Fibroblast of skin of left biceps (primary cell): ENCODE data around the gene CSTPP1.
"Not testable (repeated sequence)": the region's sequence is repeated elsewhere in the genome, so short reads cannot be mapped to it uniquely, and the experiment has no call there.

ENCODE experiments used
- DNase-seq, 2 experiments: peaks; one replicate each; pipeline ENCODE4 v3.0.0-alpha.2; 2013; ENCODE audit warnings: low read depth in 2 of 2

Gene CSTPP1

DNA sequence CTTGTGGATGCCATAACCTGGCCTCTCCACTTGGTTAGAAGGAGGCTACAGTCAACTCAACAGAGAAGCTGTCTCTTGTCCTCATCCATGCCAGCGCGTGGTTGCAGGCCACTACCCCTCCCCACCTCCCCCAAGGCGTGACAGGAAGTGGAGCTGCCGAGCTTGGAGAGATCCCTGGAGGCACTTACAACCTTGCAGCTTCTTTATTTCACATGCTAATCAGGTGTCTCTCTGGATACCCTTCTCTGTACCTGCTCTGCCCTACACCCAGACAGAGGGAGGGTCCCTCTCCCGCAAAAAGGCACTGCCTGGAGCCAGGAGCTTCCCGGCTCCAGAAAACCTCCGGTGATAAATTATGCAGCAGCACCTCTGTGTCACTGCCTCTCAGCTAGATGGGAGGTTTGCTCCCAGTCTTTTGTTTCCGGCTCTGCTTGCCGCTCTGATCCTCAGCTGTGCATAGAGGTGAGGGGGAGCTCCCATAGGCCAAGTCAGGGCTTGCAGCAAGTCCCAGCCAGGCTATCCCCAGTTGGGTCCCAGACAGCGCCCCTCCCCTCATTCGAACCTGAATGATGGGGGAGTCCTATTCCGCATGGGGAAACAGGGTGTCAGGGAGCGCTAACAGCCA lies 23.9 kb upstream of the CSTPP1 start:
- DNase-seq: no peak

DNA sequence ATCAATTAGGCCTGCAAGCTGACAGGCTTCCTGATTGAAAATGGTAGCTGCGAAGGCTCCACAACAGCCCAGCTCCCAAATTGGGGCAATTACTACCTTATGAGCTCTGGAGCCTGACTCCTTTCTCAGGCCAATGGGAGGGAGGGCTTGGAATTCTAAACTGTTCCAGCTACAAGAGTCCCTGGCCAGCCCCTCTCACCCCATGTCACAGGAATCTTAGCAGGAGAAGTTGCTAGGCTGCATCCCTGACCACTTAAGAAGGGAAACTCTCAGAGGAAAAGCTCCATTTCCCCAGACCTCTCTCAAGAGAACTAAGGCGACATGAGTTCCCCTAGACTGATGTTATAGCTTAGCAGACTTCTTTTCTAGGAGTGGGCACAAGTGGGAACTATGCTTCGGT lies 23.1 kb upstream of the CSTPP1 start:
- DNase-seq: no peak

DNA sequence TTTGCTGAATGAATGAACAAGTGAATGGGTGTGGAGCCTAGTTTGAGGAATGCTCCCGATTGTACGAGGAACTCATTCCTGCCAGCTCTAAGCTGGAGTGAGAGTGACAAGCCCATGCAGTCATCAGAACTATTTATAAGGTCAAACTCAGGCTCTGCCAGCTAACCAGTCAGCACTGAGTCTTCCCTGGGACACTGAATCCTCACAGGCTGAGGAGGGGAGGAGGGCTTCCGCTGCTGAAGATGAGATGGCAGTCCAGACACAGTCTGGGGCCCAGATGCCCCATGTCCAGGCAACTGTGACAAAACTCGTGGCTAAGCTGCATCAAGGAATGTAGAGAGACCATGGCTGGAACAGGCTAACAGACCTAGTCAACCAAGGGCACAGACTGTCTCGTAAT lies 22.2 kb upstream of the CSTPP1 start:
- no peak for DNase-seq

DNA sequence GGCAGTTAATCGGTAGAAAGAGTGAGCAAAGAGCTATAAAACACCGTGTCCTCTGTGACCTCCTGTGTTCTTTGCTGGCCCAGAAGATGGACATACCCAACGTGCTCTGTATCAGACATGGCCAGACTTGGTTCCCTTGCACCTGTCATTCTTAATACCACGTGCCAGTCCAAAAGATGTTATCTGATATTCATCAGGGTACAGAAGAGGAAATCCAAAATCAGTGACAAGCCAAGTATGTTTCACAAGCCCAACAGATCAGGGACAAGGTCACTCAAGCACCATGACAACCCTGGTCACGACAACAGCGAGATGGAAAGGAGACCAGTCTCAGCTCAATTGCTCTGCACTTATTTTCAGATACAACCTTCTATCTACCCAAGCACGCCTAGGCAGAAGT lies 21.7 kb upstream of the CSTPP1 start:
- DNase-seq: no peak

DNA sequence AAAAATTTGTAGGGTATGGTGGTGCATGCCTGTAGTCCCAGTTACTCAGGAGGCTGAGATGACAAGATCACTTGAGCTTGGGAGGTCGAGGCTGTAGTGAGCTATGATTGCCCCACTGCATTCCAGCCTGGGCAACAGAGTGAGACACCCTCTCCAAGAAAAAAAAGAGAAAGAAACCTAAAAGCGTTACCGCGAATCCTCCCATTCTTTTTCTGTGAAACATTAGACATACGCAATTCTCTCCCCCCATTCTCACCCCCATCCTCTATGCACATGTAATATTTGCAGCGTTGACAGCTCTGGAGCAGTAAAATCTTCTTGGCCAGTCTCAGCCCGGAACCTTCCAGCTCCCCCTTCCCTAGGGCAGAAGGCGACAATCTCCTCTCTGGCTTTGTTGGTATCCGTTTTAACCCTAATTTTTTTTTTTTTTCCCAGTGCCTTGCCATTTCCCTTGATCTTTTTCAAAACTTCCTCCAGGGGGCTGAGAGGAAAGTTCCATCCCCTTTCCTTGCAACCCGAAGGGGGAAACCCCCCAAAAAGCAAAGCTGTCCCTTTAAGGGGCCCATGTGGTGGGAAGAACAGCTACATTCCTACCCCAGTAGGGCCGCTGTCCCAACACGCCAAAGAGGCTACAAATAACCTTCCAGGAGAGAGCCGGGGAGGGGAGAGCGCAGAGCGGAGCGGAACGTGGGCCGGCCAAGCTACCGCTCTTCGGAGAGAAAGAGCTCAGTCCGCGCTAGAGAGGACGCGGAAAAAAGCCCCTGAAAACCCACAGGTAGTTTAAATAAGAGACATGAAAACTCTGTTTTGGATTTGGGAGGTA lies 20.1 kb upstream of the CSTPP1 start:
- DNase-seq: peak; percentile 59 to 68

DNA sequence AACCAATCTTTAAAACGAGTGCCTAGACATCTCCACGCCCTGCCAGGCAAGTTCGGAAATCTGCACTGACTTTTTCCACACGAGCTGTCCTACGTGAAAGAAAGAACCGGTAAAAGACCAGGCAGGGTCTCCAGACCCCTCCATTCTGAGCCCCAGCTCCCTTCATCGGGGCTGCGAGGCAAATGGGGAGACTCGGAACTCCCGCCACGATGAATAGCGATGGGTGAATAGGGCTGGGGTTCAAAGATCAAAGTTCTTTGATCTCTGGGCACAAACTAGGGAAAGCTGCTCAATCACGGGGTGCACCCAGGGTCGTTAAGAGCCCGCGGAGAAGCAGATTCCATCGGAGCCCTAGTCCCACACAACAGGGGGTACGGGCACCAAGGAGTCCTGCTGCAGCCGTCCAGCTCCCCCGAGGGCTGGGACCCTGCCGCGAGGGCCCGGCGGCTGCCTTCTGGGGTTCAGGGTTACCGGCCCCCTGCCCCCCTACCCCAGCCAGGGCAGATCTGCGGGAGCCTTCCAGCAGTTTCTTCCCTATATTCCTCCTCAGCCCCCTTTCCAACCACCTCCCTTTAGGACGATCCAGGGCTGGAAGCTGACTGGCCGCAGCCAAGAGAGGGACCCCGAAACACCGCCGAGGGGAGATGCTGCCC lies 19.3 kb upstream of the CSTPP1 start:
- DNase-seq: no peak

DNA sequence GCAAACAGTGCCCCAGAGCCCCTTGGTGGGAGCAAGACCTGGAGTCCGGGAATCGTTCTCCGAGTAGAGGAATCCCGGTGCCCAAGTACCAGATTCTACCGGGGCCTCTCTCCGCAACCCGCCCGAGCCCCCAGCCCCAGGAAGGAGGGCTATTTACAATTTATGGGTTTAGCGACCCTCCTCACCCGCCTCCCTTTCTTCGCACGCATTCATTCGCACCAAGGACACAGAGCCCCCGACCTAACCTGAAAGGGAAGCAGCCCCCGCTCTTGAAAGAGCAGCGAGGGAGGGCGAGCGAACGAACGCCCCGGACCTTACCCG lies 18.8 kb upstream of the CSTPP1 start:
- no peak for DNase-seq

DNA sequence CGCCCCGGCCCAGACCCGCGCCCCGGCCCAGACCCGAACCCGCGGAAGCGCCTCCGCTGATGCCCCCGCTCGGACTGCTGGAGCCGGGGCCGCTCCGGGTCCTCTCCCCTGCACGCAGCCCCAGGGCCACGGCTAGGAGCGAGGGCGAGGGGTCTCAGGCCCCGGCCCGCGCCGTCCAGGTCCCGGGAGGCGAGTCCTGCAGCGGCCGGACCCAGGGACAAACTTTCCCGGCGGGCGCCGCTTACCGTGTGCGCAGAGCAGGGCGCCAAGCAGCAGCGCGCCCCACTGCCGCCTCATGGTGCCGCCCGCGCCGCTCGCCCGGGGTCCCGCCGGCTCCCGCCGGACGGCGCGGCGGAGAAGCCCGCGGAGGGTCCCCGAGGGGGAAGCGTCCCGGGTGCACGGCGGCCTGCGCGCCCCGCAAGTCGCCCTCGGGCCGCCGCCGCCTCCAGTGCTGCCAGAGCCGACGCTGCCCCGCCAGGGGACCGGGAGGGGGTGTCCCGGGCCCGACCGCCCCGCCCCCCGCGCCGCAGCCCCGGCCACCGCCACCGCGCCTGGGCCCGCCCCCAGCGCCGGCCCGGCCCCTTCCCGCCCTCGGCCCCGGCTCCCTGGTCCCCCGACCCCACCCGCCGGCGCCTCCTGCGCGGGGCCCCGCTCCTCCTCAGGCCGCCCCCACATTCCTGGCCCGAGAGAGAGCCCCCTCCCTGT lies 18.3 kb upstream of the CSTPP1 start, which contains the start of gene LRP4:
Gene LRP4, minus strand, starts transcription at position 468 of the 705 bp plus-strand sequence. Its CDS starts 171 bp downstream, at position 297.
- DNase-seq: no peak

DNA sequence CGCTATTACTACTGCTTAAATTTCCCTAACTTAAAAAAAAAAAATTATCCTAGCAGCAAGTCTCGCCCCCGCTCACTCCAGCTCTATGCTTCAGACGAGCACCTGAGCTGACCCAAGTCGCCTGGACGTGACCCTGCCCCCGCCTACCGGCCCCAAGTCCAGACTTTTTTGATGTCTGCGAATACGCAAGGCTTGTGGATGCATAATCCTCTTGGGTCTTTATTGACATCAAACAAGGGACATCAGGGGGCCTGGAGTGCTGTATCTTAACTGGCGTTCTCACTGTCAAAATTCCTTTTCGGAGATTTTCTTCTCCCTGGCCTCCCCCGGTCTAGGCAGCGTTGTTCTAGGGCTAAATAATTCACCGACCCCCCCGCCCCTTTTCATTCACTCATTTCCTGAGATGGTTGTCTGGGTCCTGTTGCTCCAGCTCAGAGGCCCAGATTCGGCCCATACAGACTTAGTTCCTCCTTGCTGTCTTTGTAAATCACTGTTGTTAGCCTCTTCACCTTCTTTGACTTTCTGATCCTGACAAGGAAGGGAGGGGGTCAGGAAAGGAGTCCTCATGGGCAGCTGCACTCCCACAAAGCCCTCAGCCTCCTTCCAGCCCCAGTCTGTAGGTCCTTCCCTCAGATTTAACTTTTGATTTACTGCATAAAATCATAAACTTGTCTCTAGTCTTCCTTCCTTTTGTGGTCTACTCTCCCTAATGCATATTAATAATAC lies 17.6 kb upstream of the CSTPP1 start:
- DNase-seq: no peak

DNA sequence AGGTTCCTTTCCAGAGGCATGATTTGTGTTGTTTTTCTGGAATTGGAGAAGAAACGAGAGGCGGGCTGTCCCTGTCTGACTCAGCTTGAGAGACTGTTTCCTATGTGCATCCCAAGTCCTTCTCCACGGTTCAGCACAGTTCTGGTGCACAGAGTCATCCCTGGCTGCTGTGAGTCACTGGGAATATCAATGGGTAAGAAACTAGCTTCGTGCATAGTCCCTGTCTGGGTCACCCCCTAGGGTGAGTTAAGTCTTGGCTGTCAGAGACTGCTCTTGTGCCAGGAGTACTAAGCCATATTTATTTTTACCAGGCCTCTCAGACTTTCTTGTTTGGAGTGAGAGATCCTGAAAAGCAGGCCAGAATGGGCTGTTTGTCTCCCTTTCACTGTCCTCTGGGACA lies 15.8 kb upstream of the CSTPP1 start:
- peak; percentile 90 to 91 for DNase-seq

- DNase-seq: not testable (repeated sequence)
These were observed 8.6 kb upstream of the CSTPP1 start for GRCh38 chr11:46927928-46928327.

GRCh38 chr11:46928701-46929100 lies 7.9 kb upstream of the CSTPP1 start:
- not testable (repeated sequence) for DNase-seq

GRCh38 chr11:46930089-46930488 lies 6.5 kb upstream of the CSTPP1 start:
- no peak for DNase-seq

DNA sequence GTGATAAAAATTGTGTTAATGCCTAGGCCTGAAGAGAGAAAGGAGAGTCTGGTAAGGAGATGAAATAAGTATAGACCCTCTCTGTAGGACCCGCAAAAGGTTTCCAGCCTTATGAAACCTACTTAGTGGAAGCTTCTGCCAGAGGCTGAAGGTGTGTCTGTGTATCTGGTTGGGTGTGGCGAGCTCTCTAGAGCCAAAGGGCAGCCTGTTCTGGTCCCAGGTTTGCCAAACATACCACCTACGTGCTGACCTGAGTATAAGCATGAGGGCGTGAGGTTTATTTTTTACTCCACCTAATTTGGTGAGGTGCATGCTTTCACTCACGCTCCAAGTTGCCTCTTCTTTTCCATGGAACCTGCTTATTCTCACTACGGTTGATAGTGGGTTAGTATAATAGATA lies 5.6 kb downstream of the CSTPP1 start:
- no peak for DNase-seq

DNA sequence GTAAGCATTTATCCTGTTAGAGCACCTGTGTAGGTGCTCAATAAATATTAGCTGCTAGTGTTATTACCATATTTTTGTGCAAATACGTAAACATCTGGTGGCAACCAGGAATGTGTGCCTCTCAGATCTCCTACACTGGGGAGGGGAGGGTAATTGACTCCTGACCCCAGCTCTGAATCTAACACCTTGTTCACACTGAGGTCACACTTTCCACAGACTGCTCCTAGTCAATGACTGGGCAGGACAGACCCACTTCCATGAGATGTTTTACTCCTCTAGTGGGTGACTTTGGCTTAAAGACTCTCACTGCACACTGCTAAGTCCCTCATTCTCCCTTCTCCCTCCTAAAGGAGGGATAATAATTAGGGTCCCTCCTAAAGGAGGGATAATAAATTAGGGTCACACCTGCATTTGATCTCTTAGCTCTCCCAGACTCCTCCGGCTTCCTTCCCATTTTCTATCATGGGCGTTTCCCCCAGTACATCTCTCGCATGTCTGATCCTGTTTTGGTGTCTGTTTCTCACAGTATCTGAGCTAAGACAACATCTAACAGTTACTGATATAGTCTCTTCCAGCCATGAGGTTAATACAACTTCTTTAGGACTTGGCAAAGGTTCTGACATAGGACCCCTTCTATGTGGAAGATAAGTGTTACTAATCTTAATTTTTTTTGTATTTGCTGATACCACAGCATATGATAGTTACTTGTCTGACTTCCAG lies 8.0 kb downstream of the CSTPP1 start:
- DNase-seq: no peak

- no peak for DNase-seq
These were observed 11.0 kb downstream of the CSTPP1 start for GRCh38 chr11:46947399-46948077.

- peak in 1 of 2 experiments; percentile 21 for DNase-seq
These were observed 12.0 kb downstream of the CSTPP1 start for GRCh38 chr11:46948378-46949131.

- no peak for DNase-seq
These were observed 12.7 kb downstream of the CSTPP1 start for GRCh38 chr11:46949297-46949696.

GRCh38 chr11:46951864-46952263 lies 15.3 kb downstream of the CSTPP1 start:
- DNase-seq: no peak

DNA sequence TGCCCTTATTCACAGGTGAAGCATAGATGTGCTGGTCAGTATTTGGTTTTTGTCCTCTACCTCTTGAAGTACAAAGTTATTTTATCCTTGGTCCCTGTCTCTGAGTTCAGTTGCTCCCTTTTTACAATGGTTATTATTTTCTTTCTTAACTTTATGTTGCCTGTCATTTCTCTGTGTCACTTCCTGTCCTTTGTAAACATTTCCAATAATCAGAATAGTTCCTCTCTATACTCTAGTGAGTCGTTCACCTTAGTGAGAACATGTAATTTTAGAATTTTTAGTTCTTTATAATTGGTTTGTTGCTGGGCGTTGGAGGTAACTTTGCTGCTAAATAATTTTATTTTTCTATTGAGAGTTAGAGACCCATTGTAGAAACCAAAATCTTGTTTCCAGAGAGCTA lies 16.0 kb downstream of the CSTPP1 start:
- no peak for DNase-seq
